ENCODE data around the gene HK2.

HK2 gene

DNA sequence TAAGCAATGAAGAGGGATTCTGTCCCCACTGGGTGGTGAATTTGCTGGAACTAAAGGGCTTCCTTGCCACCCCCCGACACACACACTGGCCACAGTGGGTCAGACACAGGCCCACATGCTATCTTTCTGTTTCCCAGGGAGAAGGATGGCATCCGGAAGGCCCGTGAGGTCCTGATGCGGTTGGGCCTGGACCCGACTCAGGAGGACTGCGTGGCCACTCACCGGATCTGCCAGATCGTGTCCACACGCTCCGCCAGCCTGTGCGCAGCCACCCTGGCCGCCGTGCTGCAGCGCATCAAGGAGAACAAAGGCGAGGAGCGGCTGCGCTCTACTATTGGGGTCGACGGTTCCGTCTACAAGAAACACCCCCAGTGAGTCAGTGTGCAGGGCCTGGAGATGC is 44.6 kb downstream of the HK2 start:
- no peaks in the 10 kb centered on the region for H4K20me1 ChIP-seq (ENCODE audit: insufficient read depth, low read length)
- H3K4me1 ChIP-seq (ENCODE audit: low read length) = no peaks in the 10 kb centered on the region
- no peaks in the 10 kb centered on the region for H3K9me3 ChIP-seq (replicated peaks; ENCODE audit: insufficient read depth, low read length)
- no peaks in the 10 kb centered on the region; the same call in 1 of the 2 replicates for H3K36me3 ChIP-seq (replicated peaks; ENCODE audit: insufficient read depth, low read length)
- no peak overlapping the region for H3K27ac ChIP-seq (ENCODE audit: low read length)
- no peaks in the 10 kb centered on the region for H3K79me2 ChIP-seq (ENCODE audit: low read length)
- no peak overlapping the region for H3K4me3 ChIP-seq (ENCODE audit: low read length)
- H3K9me2 ChIP-seq (replicated peaks; ENCODE audit: insufficient read depth, low read length) = no peaks in the 10 kb centered on the region
- no peak overlapping the region for H3K4me2 ChIP-seq (ENCODE audit: low read depth, low read length)
- TF ChIP-seq, protein P1, sequence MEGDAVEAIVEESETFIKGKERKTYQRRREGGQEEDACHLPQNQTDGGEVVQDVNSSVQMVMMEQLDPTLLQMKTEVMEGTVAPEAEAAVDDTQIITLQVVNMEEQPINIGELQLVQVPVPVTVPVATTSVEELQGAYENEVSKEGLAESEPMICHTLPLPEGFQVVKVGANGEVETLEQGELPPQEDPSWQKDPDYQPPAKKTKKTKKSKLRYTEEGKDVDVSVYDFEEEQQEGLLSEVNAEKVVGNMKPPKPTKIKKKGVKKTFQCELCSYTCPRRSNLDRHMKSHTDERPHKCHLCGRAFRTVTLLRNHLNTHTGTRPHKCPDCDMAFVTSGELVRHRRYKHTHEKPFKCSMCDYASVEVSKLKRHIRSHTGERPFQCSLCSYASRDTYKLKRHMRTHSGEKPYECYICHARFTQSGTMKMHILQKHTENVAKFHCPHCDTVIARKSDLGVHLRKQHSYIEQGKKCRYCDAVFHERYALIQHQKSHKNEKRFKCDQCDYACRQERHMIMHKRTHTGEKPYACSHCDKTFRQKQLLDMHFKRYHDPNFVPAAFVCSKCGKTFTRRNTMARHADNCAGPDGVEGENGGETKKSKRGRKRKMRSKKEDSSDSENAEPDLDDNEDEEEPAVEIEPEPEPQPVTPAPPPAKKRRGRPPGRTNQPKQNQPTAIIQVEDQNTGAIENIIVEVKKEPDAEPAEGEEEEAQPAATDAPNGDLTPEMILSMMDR (IDR thresholded peaks at IDR 0.05; ENCODE audit: low read length) = no peak
- TF ChIP-seq EZH2phosphoT487 (IDR thresholded peaks at IDR 0.05; ENCODE audit: low read length) (no peak), EZH2 (optimal IDR thresholded peaks at IDR 0.05; ENCODE audit: low read depth, low read length) (no peak)
- H2AFZ ChIP-seq (ENCODE audit: low read length) = no peak overlapping the region
- H3F3A ChIP-seq (ENCODE audit: insufficient read depth, low read length) = no peaks in the 10 kb centered on the region
- no peak for DNase-seq
- H3K27me3 ChIP-seq (replicated peaks; ENCODE audit: insufficient read depth, low read length) = no peaks in the 10 kb centered on the region
- no peak overlapping the region for H3K9ac ChIP-seq (ENCODE audit: low read length)

DNA sequence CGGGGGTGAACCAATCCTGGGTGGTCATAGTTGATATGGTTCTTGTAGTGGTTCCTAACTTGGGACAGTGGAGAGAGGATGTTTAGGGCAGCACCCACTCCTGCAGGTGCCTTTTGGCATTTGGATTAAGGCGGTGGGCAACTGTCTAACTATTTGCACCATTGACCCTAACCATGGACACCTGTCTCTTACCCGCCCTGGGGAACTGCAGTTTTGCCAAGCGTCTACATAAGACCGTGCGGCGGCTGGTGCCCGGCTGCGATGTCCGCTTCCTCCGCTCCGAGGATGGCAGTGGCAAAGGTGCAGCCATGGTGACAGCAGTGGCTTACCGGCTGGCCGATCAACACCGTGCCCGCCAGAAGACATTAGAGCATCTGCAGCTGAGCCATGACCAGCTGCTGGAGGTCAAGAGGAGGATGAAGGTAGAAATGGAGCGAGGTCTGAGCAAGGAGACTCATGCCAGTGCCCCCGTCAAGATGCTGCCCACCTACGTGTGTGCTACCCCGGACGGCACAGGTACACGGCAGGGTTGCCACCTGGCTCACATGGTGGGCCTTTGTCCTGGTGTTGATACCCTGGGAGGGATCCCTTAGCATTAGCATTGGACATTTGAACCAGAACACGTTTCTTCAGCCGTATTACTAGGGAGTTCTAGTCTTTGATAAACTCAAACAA is 46.3 kb downstream of the HK2 start:
- Histone ChIP-seq H4K20me1 (ENCODE audit: insufficient read depth, low read length) (no peaks in the 10 kb centered on the region), H3K36me3 (replicated peaks; ENCODE audit: insufficient read depth, low read length) (no peaks in the 10 kb centered on the region; the same call in 1 of the 2 replicates), H3K9me2 (replicated peaks; ENCODE audit: insufficient read depth, low read length) (no peaks in the 10 kb centered on the region)

DNA sequence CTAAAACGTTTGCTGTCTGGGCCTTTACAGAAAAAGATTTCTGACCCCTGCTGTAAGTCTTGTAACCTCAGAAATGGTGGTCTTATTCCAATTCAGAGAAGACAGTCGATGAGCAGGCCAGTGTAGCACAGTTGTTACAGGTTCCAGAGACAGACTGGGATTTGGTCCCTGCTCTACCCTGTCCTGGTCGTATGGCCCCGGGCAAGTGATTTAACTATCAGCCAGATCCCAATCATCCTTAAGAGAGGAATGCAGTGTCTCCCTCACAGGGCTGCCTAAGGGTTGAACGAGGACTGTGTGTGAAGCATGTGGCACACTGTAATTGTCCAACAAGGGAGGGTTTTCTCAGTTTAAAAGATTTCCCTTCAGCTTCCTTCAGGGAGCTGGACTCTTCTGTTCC is 47.2 kb downstream of the HK2 start:
- H3K4me3 ChIP-seq (ENCODE audit: low read length) = no peak overlapping the region

More for the DNA sequence above, 46.3 kb downstream of the HK2 start:
- Histone ChIP-seq H3K27ac (ENCODE audit: low read length) (no peak overlapping the region), H3K79me2 (ENCODE audit: low read length) (no peaks in the 10 kb centered on the region), H3K4me3 (ENCODE audit: low read length) (no peak overlapping the region), H3K9ac (ENCODE audit: low read length) (no peak overlapping the region), H3K4me2 (ENCODE audit: low read depth, low read length) (no peak overlapping the region), H3K9me3 (replicated peaks; ENCODE audit: insufficient read depth, low read length) (no peaks in the 10 kb centered on the region), H3F3A (ENCODE audit: insufficient read depth, low read length) (no peaks in the 10 kb centered on the region), H3K27me3 (replicated peaks; ENCODE audit: insufficient read depth, low read length) (no peaks in the 10 kb centered on the region), H2AFZ (ENCODE audit: low read length) (no peak overlapping the region), H3K4me1 (ENCODE audit: low read length) (no peaks in the 10 kb centered on the region)
- no peak for DNase-seq
- no peak for TF ChIP-seq EZH2phosphoT487 (IDR thresholded peaks at IDR 0.05; ENCODE audit: low read length)
- TF ChIP-seq, protein P1 (IDR thresholded peaks at IDR 0.05; ENCODE audit: low read length) = no peak
- no peak for TF ChIP-seq EZH2 (optimal IDR thresholded peaks at IDR 0.05; ENCODE audit: low read depth, low read length)

More for the DNA sequence above, 47.2 kb downstream of the HK2 start:
- no peaks in the 10 kb centered on the region for H3K79me2 ChIP-seq (ENCODE audit: low read length)
- no peaks in the 10 kb centered on the region for H3K9me2 ChIP-seq (replicated peaks; ENCODE audit: insufficient read depth, low read length)
- H4K20me1 ChIP-seq (ENCODE audit: insufficient read depth, low read length) = no peaks in the 10 kb centered on the region
- TF ChIP-seq EZH2phosphoT487 (IDR thresholded peaks at IDR 0.05; ENCODE audit: low read length) (no peak), EZH2 (optimal IDR thresholded peaks at IDR 0.05; ENCODE audit: low read depth, low read length) (no peak)
- TF ChIP-seq, protein P1 (IDR thresholded peaks at IDR 0.05; ENCODE audit: low read length) = no peak
- no peaks in the 10 kb centered on the region for H3F3A ChIP-seq (ENCODE audit: insufficient read depth, low read length)
- H3K36me3 ChIP-seq (replicated peaks; ENCODE audit: insufficient read depth, low read length) = no peaks in the 10 kb centered on the region; the same call in 1 of the 2 replicates
- no peaks in the 10 kb centered on the region for H3K4me1 ChIP-seq (ENCODE audit: low read length)
- H3K27ac ChIP-seq (ENCODE audit: low read length) = no peak overlapping the region
- no peak overlapping the region for H3K4me2 ChIP-seq (ENCODE audit: low read depth, low read length)
- no peak overlapping the region for H3K9ac ChIP-seq (ENCODE audit: low read length)
- no peaks in the 10 kb centered on the region for H3K9me3 ChIP-seq (replicated peaks; ENCODE audit: insufficient read depth, low read length)
- no peak for DNase-seq
- H2AFZ ChIP-seq (ENCODE audit: low read length) = no peak overlapping the region
- no peaks in the 10 kb centered on the region for H3K27me3 ChIP-seq (replicated peaks; ENCODE audit: insufficient read depth, low read length)

All from MM.1S (cell line).